NCI-H748 (cell line): ENCODE results near the gene NCKAP5.

Experiments used
- DNase-seq: peaks from one replicate; lab custom pipeline; 2025; ENCODE audit not compliant: unreplicated experiment; lab: John Stamatoyannopoulos, UW

NCKAP5 gene

DNA sequence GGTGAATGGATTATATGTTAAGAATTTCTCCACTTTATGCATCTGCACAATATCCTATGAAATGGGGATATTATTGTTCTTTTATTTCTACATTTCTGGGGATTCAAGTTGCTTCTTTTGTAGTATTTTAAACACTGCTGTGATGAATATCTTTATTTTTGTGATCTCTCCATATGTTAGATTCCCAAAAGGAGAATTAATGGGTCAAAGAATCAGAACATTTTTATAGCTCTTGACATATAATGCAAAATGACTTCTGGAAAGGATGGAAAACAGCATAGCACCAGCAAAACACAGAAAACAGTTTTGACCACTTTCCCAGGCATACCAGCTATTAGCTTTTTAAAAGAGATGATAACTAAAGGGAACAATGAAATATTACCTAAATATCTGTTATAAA, 135.5 kb downstream of the NCKAP5 start:
- no peak for DNase-seq

DNA sequence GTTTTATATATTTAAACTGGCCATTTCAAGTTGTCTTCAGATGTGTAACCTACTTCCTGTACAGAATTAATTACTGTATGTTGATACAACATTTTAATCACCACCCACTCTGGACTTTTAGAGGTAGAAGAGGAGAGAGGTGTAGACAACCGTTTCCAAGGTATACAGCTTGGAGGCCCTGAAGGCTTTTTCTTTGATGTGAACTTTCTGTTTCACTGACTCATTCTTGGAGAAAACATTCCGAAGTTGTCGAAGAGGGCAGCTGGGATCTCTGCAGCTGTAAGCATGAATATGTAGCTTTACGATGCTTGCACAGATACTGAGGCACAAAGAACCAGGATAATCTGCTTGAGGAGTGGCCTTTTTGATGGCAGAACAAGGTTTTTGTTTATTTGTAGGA, 137.0 kb downstream of the NCKAP5 start:
- DNase-seq: no peak

- peak; percentile 1 for DNase-seq
Measured at GRCh38 chr2:133426791-133427190, 141.5 kb downstream of the NCKAP5 start.

GRCh38 chr2:133425612-133426011, 142.7 kb downstream of the NCKAP5 start:
- no peak for DNase-seq

- DNase-seq: no peak
Measured at GRCh38 chr2:133424876-133425275, 143.4 kb downstream of the NCKAP5 start.

- no peak for DNase-seq
Measured at GRCh38 chr2:133422931-133423351, 145.3 kb downstream of the NCKAP5 start.

DNA sequence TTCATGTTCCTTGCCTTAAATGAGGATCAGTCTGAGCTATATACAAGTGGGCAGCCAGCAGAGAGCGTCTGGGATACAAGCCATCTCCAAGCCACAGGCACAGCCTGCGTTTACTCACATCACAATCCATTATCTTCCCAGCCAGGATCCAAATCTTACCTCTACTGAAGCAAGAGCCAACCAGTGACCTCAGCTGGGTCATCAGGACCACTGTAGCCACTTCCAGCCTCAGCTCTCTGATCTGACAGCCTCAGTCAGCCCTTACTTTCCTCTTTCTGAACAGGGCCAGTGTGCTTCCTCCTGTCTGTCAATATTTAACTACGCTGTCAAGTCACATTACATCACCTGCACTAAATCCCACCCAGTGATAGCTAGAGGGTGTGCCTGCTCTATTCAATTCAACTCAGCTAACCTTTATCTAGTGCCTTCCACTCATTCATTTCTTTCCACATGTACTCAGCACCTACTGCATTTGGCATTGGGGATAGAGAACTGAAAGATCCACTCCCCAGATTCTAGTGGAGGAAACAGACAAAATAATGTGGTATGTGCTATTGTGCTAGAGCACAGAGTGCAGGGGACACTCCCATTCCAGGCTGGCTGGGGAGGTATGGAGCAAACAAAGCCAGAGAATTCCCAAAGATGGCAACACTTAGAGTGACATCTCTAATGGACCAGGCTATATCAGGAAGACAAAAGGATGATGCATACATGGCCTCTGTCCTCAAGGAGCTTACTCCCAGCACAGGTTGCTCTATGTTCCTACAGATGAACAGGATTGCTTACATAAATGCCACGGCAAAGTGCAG, 146.5 kb downstream of the NCKAP5 start:
- peak; percentile 77 for DNase-seq

GRCh38 chr2:133420788-133421187, 147.5 kb downstream of the NCKAP5 start:
- DNase-seq: no peak

DNA sequence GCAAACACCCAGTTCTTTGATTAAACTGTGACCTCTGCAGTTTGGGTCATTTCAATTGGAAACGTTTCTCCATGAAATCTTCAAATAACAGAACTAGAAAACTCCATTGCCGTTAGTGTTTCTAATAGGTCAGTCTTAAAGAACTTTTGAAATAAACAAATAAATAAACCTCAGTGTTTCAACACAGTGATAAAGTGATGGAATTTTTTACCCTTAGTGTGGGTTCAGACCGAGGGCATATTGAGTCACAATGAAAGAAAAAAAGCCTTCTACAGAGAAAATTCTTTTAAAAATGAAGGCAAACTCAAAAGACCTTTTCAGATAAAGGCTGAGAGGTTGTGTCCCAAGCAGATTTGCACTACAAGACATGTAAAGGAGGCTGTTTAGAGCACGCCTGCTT, 149.6 kb downstream of the NCKAP5 start:
- DNase-seq: no peak

DNA sequence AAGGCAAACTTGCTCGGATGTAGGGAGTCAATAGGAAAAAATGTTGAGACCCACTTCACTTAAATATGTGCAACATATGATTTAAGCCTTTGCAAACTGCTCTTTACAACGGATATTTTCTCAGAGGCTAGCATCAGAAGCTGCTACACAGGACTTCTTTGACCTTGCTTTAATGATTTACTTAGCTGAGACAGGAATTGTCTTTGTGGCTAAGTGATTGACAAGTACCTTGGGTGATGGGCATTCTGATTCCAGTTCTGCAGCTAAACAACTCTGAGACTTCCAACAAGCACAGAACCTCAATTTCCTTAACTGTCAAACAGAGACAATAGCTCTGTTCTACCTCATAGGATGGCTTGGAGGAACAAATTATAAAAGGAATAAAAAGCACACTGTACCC, 150.2 kb downstream of the NCKAP5 start:
- no peak for DNase-seq

- no peak for DNase-seq
Measured at GRCh38 chr2:133417415-133417814, 150.8 kb downstream of the NCKAP5 start.

GRCh38 chr2:133416736-133417135, 151.5 kb downstream of the NCKAP5 start:
- DNase-seq: no peak

DNA sequence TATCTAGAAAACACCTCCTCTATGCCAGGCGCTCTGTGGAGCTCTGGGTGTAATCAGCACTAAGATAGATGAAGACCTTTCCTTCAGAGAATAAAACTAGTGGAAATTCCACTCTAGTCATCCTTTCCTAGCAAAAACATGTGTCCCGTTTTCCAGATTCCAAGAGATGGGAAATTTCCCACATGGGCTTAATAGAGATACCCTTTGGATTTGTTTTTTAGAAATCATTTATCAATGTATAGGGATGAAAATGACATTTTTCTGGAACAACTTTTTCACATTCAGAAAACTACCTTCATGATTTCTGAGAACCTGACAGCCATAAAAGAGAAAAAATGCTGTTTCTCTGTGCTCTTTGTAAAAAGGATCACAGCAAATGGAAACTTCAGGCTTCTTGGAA, 152.1 kb downstream of the NCKAP5 start:
- no peak for DNase-seq

- DNase-seq: no peak
Measured at GRCh38 chr2:133415210-133415876, 152.9 kb downstream of the NCKAP5 start.

- DNase-seq: no peak
Measured at GRCh38 chr2:133414486-133415209, 153.6 kb downstream of the NCKAP5 start.

DNA sequence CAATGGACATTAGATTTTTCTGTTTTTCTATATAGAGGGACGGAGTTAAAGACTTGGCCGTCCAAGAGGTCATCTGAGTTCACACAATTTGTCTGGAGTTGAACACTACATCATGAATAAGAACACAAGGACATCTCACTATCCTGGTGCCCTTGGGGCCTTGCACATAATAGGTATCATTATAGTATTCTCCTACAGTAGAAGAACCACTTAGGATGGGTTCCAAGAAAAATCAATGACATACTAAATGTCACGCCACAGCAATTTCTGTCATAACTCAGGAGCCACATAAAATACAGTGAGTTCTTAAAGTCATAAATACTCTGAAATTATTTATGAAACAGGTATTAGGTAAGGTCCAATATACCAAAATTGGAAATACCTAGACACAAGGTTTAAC, 154.4 kb downstream of the NCKAP5 start:
- no peak for DNase-seq

DNA sequence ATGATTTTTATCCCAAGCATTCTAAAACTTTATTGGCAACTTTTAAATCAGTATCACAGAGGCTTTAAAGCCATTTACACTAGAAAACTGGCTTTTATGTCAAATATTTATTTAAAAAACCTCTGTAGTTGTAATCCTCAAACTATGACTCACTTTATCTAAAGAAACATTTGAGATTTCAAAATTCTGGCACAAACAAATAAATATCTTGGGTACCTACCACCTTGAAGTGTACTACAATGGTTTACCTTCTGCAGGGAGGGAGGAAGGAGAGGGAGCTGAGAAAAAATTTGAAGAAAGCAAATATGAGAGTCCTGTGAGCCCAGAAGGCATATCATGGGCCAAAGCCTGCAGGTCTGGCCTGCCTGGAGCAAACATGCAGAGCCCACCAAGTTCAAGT, 155.6 kb downstream of the NCKAP5 start:
- no peak for DNase-seq

- DNase-seq: no peak
Measured at GRCh38 chr2:133411857-133412256, 156.4 kb downstream of the NCKAP5 start.

DNA sequence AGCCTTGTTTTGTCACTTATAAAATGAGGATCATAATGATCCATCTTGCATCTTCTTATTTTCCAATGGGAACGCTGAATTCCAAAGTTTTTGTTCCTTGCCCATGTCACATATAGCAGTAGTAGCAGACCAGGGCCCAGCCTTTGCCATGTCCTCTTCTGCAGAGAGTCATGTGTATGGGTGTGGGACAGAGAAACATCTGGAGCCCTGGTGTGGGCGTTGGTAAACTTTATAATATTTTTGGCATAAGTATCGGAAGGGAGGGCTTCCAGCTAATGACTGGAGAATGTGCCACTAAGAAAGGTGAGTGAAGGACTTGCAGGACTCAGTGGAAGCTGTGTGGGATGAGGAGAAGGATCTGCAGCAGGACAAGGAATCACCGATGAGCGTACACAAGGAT, 157.2 kb downstream of the NCKAP5 start:
- no peak for DNase-seq

DNA sequence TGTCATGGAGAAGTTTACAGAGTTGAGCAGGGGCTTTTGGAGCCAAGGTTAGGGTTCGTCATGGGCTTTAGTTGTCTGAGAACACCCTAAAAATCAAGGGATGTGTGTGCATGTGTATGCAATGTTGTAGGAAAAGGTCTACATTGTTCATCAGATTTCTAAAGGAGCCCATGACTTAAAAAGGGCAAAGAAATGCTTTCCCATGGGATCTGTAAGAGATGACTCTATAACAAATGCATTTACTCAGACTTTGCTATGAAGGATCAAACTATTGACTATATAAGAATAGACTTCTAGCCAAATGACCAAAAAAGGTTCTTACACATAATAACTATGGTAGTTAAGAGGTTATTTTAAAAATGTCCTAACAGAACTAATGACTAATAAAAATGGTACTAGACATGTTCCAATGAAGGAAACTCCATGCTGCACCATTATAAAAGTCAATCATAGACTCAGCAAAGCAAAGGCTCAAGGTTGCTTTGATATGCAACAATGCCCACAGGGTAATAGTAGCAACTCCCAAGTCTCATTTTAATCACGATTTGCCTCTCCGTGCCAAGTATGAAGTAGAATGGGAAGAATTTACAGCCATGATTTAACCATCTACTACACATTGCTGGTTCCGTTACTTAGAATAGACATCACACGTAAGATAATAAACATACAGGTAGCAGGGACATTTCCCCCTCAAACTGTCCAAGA, 158.5 kb downstream of the NCKAP5 start:
- DNase-seq: no peak

DNA sequence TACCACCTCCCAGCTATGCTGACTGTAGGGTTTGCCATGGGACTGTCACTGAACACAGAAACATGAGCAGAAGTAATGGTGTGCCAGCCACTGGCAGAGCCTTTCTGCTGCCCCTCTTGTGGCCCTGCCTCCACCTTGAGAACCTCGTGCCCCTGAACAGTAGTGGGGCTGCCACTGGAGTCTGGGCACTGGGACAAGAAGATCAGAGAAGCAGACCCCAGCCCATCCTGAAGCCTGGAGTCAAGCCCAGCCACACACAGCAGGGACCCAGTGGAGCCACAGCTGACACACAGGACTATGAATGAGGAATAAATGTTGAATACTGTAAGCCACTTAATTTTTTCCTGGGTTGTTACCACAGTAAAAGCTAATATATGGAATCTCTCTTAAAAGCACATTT, 159.6 kb downstream of the NCKAP5 start:
- no peak for DNase-seq
